GM12872 (cell line): Measurements from ENCODE around the gene ENO3.

Source experiments
- TF ChIP-seq, protein P1 (sequence below): IDR thresholded peaks from 3 replicates; pipeline ENCODE4 v1.5.1; 2011; ENCODE audit warnings: low read depth, mild to moderate bottlenecking, low read length, moderate library complexity; ENCODE audit not compliant: insufficient read depth

ENO3 gene

DNA sequence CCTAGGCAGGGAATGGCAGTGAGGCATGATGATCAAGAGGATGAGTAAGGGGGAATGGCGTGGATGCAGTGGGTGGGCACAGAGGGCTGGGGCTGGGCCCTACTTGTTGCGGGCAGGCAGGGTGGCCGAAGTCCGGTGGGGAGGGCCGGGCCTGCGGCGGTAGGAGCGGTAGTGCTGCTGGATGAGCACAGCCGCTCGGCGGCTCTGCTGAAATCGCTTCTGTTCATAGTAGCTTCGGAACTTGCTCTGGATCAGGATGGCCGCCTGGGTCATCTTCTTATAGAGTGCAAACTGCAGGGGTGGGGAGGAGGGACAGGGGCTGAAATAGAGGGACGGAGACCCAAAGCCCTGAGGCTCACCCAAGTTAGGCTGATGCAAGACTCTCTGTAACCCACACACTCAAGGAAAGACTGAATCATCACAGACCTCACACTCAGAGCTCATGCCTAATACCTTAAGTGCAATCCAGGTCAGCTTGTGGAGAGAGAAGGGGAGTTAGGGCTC is 18.2 kb downstream of the ENO3 start:
- TF ChIP-seq, protein P1, sequence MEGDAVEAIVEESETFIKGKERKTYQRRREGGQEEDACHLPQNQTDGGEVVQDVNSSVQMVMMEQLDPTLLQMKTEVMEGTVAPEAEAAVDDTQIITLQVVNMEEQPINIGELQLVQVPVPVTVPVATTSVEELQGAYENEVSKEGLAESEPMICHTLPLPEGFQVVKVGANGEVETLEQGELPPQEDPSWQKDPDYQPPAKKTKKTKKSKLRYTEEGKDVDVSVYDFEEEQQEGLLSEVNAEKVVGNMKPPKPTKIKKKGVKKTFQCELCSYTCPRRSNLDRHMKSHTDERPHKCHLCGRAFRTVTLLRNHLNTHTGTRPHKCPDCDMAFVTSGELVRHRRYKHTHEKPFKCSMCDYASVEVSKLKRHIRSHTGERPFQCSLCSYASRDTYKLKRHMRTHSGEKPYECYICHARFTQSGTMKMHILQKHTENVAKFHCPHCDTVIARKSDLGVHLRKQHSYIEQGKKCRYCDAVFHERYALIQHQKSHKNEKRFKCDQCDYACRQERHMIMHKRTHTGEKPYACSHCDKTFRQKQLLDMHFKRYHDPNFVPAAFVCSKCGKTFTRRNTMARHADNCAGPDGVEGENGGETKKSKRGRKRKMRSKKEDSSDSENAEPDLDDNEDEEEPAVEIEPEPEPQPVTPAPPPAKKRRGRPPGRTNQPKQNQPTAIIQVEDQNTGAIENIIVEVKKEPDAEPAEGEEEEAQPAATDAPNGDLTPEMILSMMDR, result no peak

DNA sequence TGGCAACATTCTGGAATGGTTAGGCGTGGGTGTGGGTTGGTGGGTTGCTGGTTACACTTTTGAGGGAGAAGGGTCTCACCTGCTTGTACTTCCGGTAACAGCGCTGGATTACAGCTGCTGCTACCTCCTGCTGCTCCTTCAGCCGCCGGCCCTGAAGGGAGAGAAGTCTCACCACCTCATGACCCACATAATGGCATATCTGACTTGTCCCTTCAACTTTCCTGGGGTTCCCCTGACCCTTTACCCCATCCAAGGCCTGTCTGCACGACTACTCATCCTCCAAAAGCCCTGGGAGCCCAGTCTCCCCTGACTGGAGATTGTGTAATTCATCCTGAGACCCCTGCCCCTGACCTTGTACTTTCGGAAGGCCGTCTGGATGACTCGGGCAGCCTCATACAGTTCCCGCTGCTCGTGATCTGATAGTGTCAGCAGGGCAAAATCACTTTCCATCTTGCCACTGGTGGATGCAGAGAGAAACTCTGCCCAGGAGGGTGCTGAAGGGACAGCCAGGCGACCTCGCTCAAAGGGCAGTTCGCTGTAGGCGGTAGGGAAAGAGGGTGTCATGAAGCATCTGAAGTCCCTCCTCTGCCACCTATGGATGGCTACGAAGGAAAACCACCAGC is 18.7 kb downstream of the ENO3 start:
- TF ChIP-seq, protein P1, result no peak

DNA sequence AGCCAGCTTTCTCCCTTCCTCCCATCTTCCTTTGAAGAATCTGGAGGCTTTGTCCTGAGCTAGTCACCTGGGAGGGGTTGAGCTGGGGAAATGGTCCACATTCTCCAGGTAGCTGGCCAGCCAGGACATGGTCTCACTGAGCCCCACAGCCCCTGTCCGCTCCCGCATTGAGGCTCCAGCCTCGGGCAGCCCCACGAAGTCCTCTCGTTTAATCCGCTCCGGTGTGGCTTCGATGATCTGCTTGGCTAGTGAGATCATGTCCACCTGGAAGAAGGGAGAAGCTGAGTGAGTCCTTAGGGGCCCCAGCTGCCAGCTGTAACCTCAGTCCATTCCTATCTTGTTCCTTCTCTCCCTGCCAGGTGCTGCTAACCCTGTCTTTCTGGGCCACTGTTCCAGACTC is 19.4 kb downstream of the ENO3 start:
- TF ChIP-seq, protein P1, result no peak

DNA sequence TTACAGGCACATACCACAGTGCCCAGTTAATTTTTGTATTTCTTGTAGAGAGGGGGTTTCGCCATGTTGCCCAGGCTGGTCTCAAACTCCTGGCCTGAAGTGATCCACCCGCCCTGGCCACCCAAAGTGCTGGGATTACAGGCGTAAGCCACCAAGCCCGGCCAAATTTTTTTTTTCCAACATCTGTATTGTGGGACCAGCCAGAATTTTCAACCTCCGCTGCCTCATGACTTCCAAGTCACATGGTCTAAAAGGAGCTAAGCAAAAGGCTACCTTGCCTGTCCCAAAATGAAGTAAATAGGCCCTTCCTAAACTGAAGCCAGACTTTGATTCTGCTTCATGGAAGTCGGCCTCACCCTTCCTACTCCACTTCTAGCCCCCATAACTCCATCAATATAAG is 20.9 kb downstream of the ENO3 start:
- TF ChIP-seq, protein P1, result no peak

DNA sequence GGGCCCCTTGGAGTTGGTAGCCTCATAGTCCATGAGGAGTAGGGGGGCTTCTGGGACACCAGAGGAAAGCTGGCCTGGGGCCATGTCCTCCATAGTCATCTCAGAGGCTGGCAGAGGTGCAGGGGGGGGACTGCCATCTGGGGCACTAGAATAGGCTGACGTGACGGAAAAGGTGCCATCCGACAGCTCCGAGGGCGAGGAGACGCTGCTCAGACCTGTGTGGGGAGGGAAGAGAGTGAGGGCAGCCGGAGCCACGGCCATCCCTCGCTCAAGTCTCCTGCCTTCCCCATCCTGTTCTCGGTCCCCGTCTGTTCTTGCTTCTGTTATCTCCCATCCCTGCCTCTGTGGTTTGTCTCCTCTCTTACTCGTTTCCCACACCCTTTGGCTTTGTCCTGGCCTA is 21.4 kb downstream of the ENO3 start:
- TF ChIP-seq, protein P1, result no peak

DNA sequence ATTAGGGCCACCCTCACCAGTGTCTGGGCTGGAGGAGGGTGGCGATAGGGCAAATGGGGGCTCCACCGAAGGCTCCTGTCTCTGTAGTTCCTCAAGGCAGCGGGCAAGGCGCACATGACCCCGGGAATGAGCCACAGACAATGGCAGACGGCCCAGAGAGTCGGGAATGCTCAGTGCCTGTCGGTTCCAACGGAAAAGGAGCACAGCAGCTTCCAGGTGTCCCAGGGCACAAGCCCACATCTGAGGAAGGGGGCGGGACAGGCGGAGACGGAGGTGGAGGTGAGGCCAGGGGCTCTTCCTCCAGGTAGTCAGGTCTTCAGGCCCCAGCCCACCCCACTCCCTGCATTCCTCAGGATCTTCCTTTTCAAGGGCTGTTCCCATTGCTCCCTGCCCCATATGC is 21.8 kb downstream of the ENO3 start:
- TF ChIP-seq, protein P1, result no peak

DNA sequence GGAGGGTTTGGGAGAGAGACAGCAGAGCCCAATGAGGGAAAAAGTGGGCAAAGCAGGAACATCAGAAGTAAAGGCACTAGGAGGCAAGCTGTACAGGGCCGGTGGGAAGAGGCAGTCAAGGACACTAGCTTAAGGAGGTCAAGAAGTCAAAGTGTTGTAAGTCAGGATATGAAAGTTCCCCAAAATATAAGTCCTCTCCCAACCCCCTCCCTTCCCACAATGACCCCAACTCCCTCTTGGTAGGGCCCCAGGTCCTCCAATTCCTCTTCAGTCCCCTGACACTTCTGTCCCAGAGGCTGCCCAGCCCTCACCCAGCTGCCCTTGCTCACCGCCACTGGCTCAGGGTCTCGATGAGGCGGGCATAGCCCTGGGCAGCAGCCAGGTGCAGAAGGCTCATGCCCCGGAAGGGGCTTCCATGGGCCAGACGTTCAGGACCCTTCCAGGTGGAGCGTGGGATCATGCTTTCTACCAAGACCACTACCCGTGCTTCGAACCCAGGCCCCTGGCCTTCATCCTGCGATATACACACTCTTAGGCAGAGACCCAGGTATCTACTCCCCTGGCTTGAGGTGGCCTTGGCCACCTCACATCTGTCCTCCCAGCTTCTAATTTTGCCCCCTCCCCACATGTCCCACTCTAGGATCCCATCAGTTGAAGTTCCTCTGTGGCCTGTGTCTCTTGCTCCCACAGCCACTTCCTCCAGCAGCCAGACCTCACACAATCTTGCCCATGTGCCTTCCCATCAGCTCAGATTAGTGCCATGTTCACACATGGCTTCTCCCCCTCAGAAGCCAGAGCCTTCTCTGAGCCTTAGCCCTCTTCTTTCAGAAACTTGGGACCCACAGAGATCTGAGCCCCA is 22.6 kb downstream of the ENO3 start:
- TF ChIP-seq, protein P1, result no peak
